ENCODE data around the gene PCTP.

The PCTP gene

GRCh38 chr17:55776271-55776670 lies 25.4 kb downstream of the PCTP start:
- Mint-ChIP-seq H3K4me1 (peaks cover 13% of the 10 kb centered on the region), H3K36me3 (peaks cover 7% of the 10 kb centered on the region), H3K27me3 (peaks cover 4% of the 10 kb centered on the region), H3K27ac (no peak overlapping the region), H3K9me3 (no peaks in the 10 kb centered on the region), H3K4me3 (no peak overlapping the region)
- CTCF ChIA-PET, result no interaction called here
- DNase-seq, result no peak

GRCh38 chr17:55777471-55777971 lies 26.7 kb downstream of the PCTP start:
- Mint-ChIP-seq H3K36me3 (peaks cover 7% of the 10 kb centered on the region), H3K27ac (no peak overlapping the region), H3K27me3 (peaks cover 5% of the 10 kb centered on the region), H3K9me3 (no peaks in the 10 kb centered on the region), H3K4me1 (peaks cover 13% of the 10 kb centered on the region), H3K4me3 (no peak overlapping the region)
- no peak for DNase-seq
- CTCF ChIA-PET, result no interaction called here

GRCh38 chr17:55778389-55779118 lies 27.7 kb downstream of the PCTP start:
- H3K9me3 Mint-ChIP-seq, result no peaks in the 10 kb centered on the region
- no peak overlapping the region for H3K4me3 Mint-ChIP-seq
- DNase-seq, result no peak
- no peak overlapping the region for H3K27ac Mint-ChIP-seq
- H3K4me1 Mint-ChIP-seq, result peaks cover 13% of the 10 kb centered on the region
- H3K36me3 Mint-ChIP-seq, result peaks cover 7% of the 10 kb centered on the region
- peaks cover 7% of the 10 kb centered on the region for H3K27me3 Mint-ChIP-seq
- CTCF ChIA-PET, result no interaction called here

GRCh38 chr17:55783684-55784245 lies 32.9 kb downstream of the PCTP start:
- DNase-seq, result no peak
- CTCF ChIA-PET, result interaction anchor here (0.9 kb wide), 1 partner anchor 143 kb away, joined by 3 read pairs; no protein-coding TSS in a partner anchor
- Mint-ChIP-seq H3K36me3 (no peaks in the 10 kb centered on the region), H3K4me1 (no peaks in the 10 kb centered on the region), H3K27ac (no peak overlapping the region), H3K4me3 (no peak overlapping the region), H3K9me3 (no peaks in the 10 kb centered on the region), H3K27me3 (peaks cover 7% of the 10 kb centered on the region)

- H3K36me3 Mint-ChIP-seq, result no peaks in the 10 kb centered on the region
- H3K4me3 Mint-ChIP-seq, result no peak overlapping the region
- H3K4me1 Mint-ChIP-seq, result no peaks in the 10 kb centered on the region
- CTCF ChIA-PET, result interaction anchor here (0.9 kb wide), 1 partner anchor 144 kb away, joined by 3 read pairs; no protein-coding TSS in a partner anchor
- no peak overlapping the region for H3K27ac Mint-ChIP-seq
- no peaks in the 10 kb centered on the region for H3K9me3 Mint-ChIP-seq
- peaks cover 3% of the 10 kb centered on the region for H3K27me3 Mint-ChIP-seq
- DNase-seq, result no peak
Measured at GRCh38 chr17:55784666-55785065, 33.8 kb downstream of the PCTP start.

GRCh38 chr17:55785181-55785580 lies 34.3 kb downstream of the PCTP start:
- Mint-ChIP-seq H3K9me3 (no peaks in the 10 kb centered on the region), H3K4me3 (no peak overlapping the region), H3K27ac (no peak overlapping the region), H3K27me3 (peaks cover 3% of the 10 kb centered on the region), H3K4me1 (no peaks in the 10 kb centered on the region), H3K36me3 (no peaks in the 10 kb centered on the region)
- no peak for DNase-seq
- CTCF ChIA-PET, result no interaction called here

- Mint-ChIP-seq H3K4me1 (no peaks in the 10 kb centered on the region), H3K27me3 (peaks cover 4% of the 10 kb centered on the region), H3K9me3 (no peaks in the 10 kb centered on the region), H3K27ac (no peak overlapping the region), H3K4me3 (no peak overlapping the region), H3K36me3 (no peaks in the 10 kb centered on the region)
- no peak for DNase-seq
- CTCF ChIA-PET, result interaction anchor here (0.6 to 1.0 kb wide), 2 partner anchors 10 to 23 kb away, joined by 3 read pairs; no protein-coding TSS in a partner anchor
Measured at GRCh38 chr17:55793272-55793671, 42.4 kb downstream of the PCTP start.

GRCh38 chr17:55794725-55795482 lies 44.1 kb downstream of the PCTP start:
- no peaks in the 10 kb centered on the region for H3K4me1 Mint-ChIP-seq
- no peak overlapping the region for H3K27ac Mint-ChIP-seq
- H3K9me3 Mint-ChIP-seq, result no peaks in the 10 kb centered on the region
- CTCF ChIA-PET, result interaction anchor here (0.5 kb wide), 1 partner anchor 23 kb away, joined by 4 read pairs; no protein-coding TSS in a partner anchor
- peaks cover 4% of the 10 kb centered on the region for H3K27me3 Mint-ChIP-seq
- no peak overlapping the region for H3K4me3 Mint-ChIP-seq
- no peak for DNase-seq
- no peaks in the 10 kb centered on the region for H3K36me3 Mint-ChIP-seq

GRCh38 chr17:55806745-55807495 lies 56.1 kb downstream of the PCTP start:
- Mint-ChIP-seq H3K27ac (no peak overlapping the region), H3K4me3 (no peak overlapping the region), H3K27me3 (no peaks in the 10 kb centered on the region), H3K4me1 (no peaks in the 10 kb centered on the region), H3K36me3 (no peaks in the 10 kb centered on the region), H3K9me3 (peaks cover 4% of the 10 kb centered on the region)
- DNase-seq, result no peak
- CTCF ChIA-PET, result no interaction called here

- DNase-seq, result no peak
- Mint-ChIP-seq H3K36me3 (no peaks in the 10 kb centered on the region), H3K4me3 (no peak overlapping the region), H3K27ac (no peak overlapping the region), H3K27me3 (peaks cover 6% of the 10 kb centered on the region), H3K9me3 (no peaks in the 10 kb centered on the region), H3K4me1 (no peaks in the 10 kb centered on the region)
- CTCF ChIA-PET, result no interaction called here
Measured at GRCh38 chr17:55811536-55811935, 60.7 kb downstream of the PCTP start.

GRCh38 chr17:55812323-55812722 lies 61.5 kb downstream of the PCTP start:
- peaks cover 6% of the 10 kb centered on the region for H3K27me3 Mint-ChIP-seq
- no peak for DNase-seq
- no peak overlapping the region for H3K4me3 Mint-ChIP-seq
- no peaks in the 10 kb centered on the region for H3K36me3 Mint-ChIP-seq
- no peaks in the 10 kb centered on the region for H3K9me3 Mint-ChIP-seq
- no peaks in the 10 kb centered on the region for H3K4me1 Mint-ChIP-seq
- no peak overlapping the region for H3K27ac Mint-ChIP-seq
- CTCF ChIA-PET, result no interaction called here

GRCh38 chr17:55813944-55814343 lies 63.1 kb downstream of the PCTP start:
- CTCF ChIA-PET, result no interaction called here
- Mint-ChIP-seq H3K27me3 (peaks cover 10% of the 10 kb centered on the region), H3K4me3 (no peak overlapping the region), H3K4me1 (no peaks in the 10 kb centered on the region), H3K27ac (no peak overlapping the region), H3K9me3 (no peaks in the 10 kb centered on the region), H3K36me3 (no peaks in the 10 kb centered on the region)
- DNase-seq, result no peak

- no peak overlapping the region for H3K4me3 Mint-ChIP-seq
- no peak for DNase-seq
- no peaks in the 10 kb centered on the region for H3K36me3 Mint-ChIP-seq
- peaks cover 10% of the 10 kb centered on the region for H3K27me3 Mint-ChIP-seq
- H3K4me1 Mint-ChIP-seq, result no peaks in the 10 kb centered on the region
- no peaks in the 10 kb centered on the region for H3K9me3 Mint-ChIP-seq
- CTCF ChIA-PET, result no interaction called here
- H3K27ac Mint-ChIP-seq, result no peak overlapping the region
Measured at GRCh38 chr17:55814377-55814776, 63.5 kb downstream of the PCTP start.

Measured in activated naive CD4-positive, alpha-beta T cell treated with anti-CD3 and anti-CD28 coated beads, Interleukin-2, amount 10 ng/mL, durations not matched to agents 7 days and 5 days (primary cell).